Keratinocyte (primary cell): ENCODE results near the gene RYR2. TPM values are rescaled to one million over a fixed set of nuclear protein-coding genes. Genes with fewer than 3 reads are reported as not detected.

Experiments
- DNase-seq: peaks from one replicate; pipeline ENCODE4 v3.0.0-alpha.2; 2011; ENCODE audit warnings: low read depth, missing footprints, low spot score
- FAIRE-seq: peaks from 2 replicates; lab custom pipeline; 2011; peaks lifted over from hg19 to GRCh38; lab: Jason Lieb, UNC
- H2AFZ ChIP-seq: 2 replicates; pipeline ENCODE4 v1.6.0; 2012; ENCODE audit warnings: low read length, control low read depth, inconsistent platforms; ENCODE audit not compliant: control insufficient read depth
- H3K27ac ChIP-seq: 2 replicates; pipeline ENCODE4 v1.5.1; 2011; ENCODE audit warnings: low read length; ENCODE audit not compliant: control insufficient read depth, insufficient read depth
- H3K27me3 ChIP-seq: 3 replicates; pipeline ENCODE4 v1.6.0; 2011; ENCODE audit warnings: low read length; ENCODE audit not compliant: control insufficient read depth, insufficient read depth; ENCODE audit errors: extremely low read depth
- H3K36me3 ChIP-seq, 2 experiments: 2 replicates in 1 of 2; 3 replicates in 1 of 2; pipeline ENCODE4 v1.5.1; 2011; ENCODE audit warnings: low read length in 2 of 2, mild to moderate bottlenecking in 1 of 2; ENCODE audit not compliant: control insufficient read depth in 2 of 2, insufficient read depth in 2 of 2; ENCODE audit errors: extremely low read depth in 1 of 2
- H3K4me1 ChIP-seq: 3 replicates; pipeline ENCODE4 v1.5.1; 2011; ENCODE audit warnings: low read length; ENCODE audit not compliant: control insufficient read depth, insufficient read depth; ENCODE audit errors: extremely low read depth
- H3K4me2 ChIP-seq: 3 replicates; pipeline ENCODE4 v1.6.0; 2011; ENCODE audit warnings: low read depth, low read length; ENCODE audit not compliant: control insufficient read depth, insufficient read depth; ENCODE audit errors: extremely low read depth
- H3K4me3 ChIP-seq, 3 experiments: fragments of 200-600 bp in 1 of 3; sonication (generic) in 1 of 3; 2 replicates in 2 of 3; 3 replicates in 1 of 3; pipeline ENCODE4 v1.5.1; 2011 to 2016; ENCODE audit warnings: low read length in 3 of 3, mild to moderate bottlenecking in 3 of 3, control low read depth in 2 of 3, inconsistent platforms in 1 of 3, low read depth in 1 of 3, mixed read lengths in 1 of 3, mixed run types in 1 of 3, moderate library complexity in 1 of 3; ENCODE audit not compliant: control insufficient read depth in 2 of 3, insufficient read depth in 2 of 3; ENCODE audit errors: extremely low read depth in 1 of 3
- H3K79me2 ChIP-seq: 2 replicates; pipeline ENCODE4 v1.6.0; 2012; ENCODE audit warnings: low read length; ENCODE audit not compliant: control insufficient read depth, insufficient read depth
- H3K9ac ChIP-seq: 3 replicates; pipeline ENCODE4 v1.6.0; 2011; ENCODE audit warnings: low read length; ENCODE audit not compliant: control insufficient read depth, insufficient read depth; ENCODE audit errors: extremely low read depth
- H3K9me1 ChIP-seq: 3 replicates; pipeline ENCODE4 v1.6.0; 2011; ENCODE audit warnings: low read length; ENCODE audit not compliant: control insufficient read depth, insufficient read depth; ENCODE audit errors: extremely low read depth
- H3K9me3 ChIP-seq: 2 replicates; pipeline ENCODE4 v1.5.1; 2012; ENCODE audit warnings: low read depth, low read length; ENCODE audit not compliant: control insufficient read depth
- H4K20me1 ChIP-seq: 3 replicates; pipeline ENCODE4 v1.6.0; 2011; ENCODE audit warnings: low read length; ENCODE audit not compliant: control insufficient read depth, insufficient read depth; ENCODE audit errors: extremely low read depth
- CTCF ChIP-seq, 3 experiments: IDR thresholded peaks in 1 of 3; conservative IDR thresholded peaks in 1 of 3; optimal IDR thresholded peaks in 1 of 3; 2 replicates in 2 of 3; 3 replicates in 1 of 3; pipeline versions ENCODE3 to v1.5.1; 2011; ENCODE audit warnings: low read length in 3 of 3, mild to moderate bottlenecking in 3 of 3, moderate library complexity in 2 of 3, control low read depth in 1 of 3, inconsistent platforms in 1 of 3; ENCODE audit not compliant: insufficient read depth in 2 of 3; ENCODE audit errors: extremely low read depth in 1 of 3
- EZH2 ChIP-seq: IDR thresholded peaks from one replicate; pipeline ENCODE4 v1.6.1; 2012; ENCODE audit warnings: inconsistent platforms, mild to moderate bottlenecking, low read length, moderate library complexity
- dilution Hi-C: fragments of 300-500 bp; cut with MboI; formaldehyde crosslinking; loops from one replicate; pipeline ENCODE4 v1.7.0; 2020; ENCODE audit warnings: low sequenced_read_pairs; ENCODE audit not compliant: extremely low pct_ligation_motif_present
- polyA plus RNA-seq, 5 experiments: library from polyadenylated mRNA; depleted of rRNA in 3 of 5; stranded (reverse) in 3 of 5; stranded (forward) in 1 of 5; unstranded in 1 of 5; fragments of >200 nt; gene quantifications; 1 replicate in 1 of 5; 2 replicates in 3 of 5; 3 replicates in 1 of 5; pipeline versions ENCODE4 v1.2.1 to v1.2.3, GENCODE V29; 2011 to 2012; ENCODE audit warnings: missing spikeins in 2 of 5, low read depth in 1 of 5, low replicate concordance in 1 of 5

RYR2 gene
- polyA plus RNA-seq, 1 donor (not counting 4 experiments of a cell fraction or from before 2014, with no cell fraction given), result 0.05 TPM

- dilution Hi-C loops, result no loop called here
These were observed 197.3 kb downstream of the RYR2 start for GRCh38 chr1:237239248-237239647.

GRCh38 chr1:237241038-237241437 lies 199.1 kb downstream of the RYR2 start:
- Histone ChIP-seq H4K20me1 (no peaks in the 10 kb centered on the region), H3K9me3 (no peaks in the 10 kb centered on the region), H3K79me2 (no peaks in the 10 kb centered on the region), H3K4me2 (no peak overlapping the region), H3K9me1 (no peaks in the 10 kb centered on the region), H3K36me3 (no peaks in the 10 kb centered on the region), H3K4me3 (no peak overlapping the region), H3K4me1 (no peaks in the 10 kb centered on the region), H3K27me3 (no peaks in the 10 kb centered on the region), H2AFZ (no peak overlapping the region), H3K27ac (no peak overlapping the region), H3K9ac (no peak overlapping the region)
- FAIRE-seq (no peak), DNase-seq (no peak)
- TF ChIP-seq CTCF (optimal IDR thresholded peaks at IDR 0.05 in 1 of 3, IDR thresholded peaks at IDR 0.05 in 1 of 3, conservative IDR thresholded peaks at IDR 0.05 in 1 of 3; ENCODE audit: extremely low read depth in 1 of 3, insufficient read depth in 2 of 3, low read length in 3 of 3) (no peak), EZH2 (no peak)
- dilution Hi-C loops, result no loop called here

More at GRCh38 chr1:237239248-237239647, 197.3 kb downstream of the RYR2 start:
- H3K36me3 ChIP-seq, result no peaks in the 10 kb centered on the region
- no peaks in the 10 kb centered on the region for H3K79me2 ChIP-seq
- H3K4me2 ChIP-seq, result no peak overlapping the region
- DNase-seq (no peak), FAIRE-seq (no peak)
- no peaks in the 10 kb centered on the region for H3K9me1 ChIP-seq
- no peak overlapping the region for H3K4me3 ChIP-seq
- no peaks in the 10 kb centered on the region for H3K4me1 ChIP-seq
- no peaks in the 10 kb centered on the region for H4K20me1 ChIP-seq
- H3K9ac ChIP-seq, result no peak overlapping the region
- H2AFZ ChIP-seq, result no peak overlapping the region
- H3K9me3 ChIP-seq, result no peaks in the 10 kb centered on the region
- no peak overlapping the region for H3K27ac ChIP-seq
- TF ChIP-seq CTCF (optimal IDR thresholded peaks at IDR 0.05 in 1 of 3, IDR thresholded peaks at IDR 0.05 in 1 of 3, conservative IDR thresholded peaks at IDR 0.05 in 1 of 3; ENCODE audit: extremely low read depth in 1 of 3, insufficient read depth in 2 of 3, low read length in 3 of 3) (no peak), EZH2 (no peak)
- no peaks in the 10 kb centered on the region for H3K27me3 ChIP-seq
